ENCODE measurements around the gene OR2G3. TPM values are rescaled to one million over a fixed set of nuclear protein-coding genes. Genes with fewer than 3 reads are reported as not detected.

The OR2G3 gene
- total RNA-seq, 2 experiments from 2014 or later: not detected

DNA sequence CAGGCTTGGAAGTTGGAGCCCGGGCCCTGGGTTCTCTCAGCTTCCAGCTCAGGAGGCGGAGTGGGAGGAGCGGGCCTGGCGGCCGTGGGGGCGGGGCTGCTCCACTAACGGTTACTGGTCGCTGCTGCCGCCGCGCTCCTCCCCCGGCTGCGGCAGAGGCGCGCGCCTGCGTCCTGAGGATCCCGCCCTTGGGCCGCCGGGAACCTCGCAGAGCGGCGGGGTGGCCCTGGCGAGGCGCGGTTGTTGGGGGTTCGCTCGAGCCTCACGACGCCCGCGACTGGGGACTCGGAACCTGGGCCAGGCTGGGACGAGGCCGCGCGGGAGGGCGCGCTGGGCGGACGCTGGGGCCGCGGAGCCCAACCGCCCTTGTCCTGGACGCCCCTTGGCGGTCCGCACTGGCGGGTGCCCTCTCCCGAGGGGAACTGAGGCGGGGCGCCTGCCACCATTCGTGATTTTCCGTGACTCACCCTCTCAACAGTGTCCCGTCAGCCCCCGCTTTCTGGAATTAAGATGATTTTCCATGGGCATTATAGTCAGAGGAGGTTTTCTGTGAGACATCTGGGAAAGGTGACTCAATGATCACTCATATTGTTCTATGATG is 34.1 kb downstream of the OR2G3 start:
- ChIA-PET POLR2A (no interaction called here), CTCF (no interaction called here)
- H3K4me3 Mint-ChIP-seq: no peak overlapping the region
- H3K27me3 Mint-ChIP-seq: peaks cover 2% of the 10 kb centered on the region
- no peaks in the 10 kb centered on the region for H3K4me1 Mint-ChIP-seq
- H3K9me3 Mint-ChIP-seq: no peaks in the 10 kb centered on the region
- H3K27ac Mint-ChIP-seq: no peak overlapping the region
- DNase-seq: no peak
- no peaks in the 10 kb centered on the region for H3K36me3 Mint-ChIP-seq (ENCODE audit: low read depth)

DNA sequence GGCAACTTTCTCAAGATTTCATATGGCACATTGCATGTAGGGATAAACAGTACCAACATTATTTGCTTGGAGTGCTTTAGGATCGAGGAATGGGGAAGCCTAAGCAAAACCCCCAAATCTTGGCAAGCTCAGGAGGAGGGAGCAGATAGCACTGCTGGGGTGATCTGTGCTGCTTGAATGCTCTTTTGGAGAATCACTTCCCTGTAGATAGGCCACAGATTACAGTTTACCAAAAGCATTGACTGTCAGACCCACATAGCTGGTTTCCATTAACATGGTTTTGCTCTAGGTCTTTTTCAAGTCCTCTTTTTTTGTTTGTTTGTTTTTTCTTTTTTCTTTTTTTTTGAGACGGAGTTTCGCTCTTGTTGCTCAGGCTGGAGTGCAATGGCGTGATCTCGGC is 37.4 kb downstream of the OR2G3 start:
- POLR2A ChIA-PET: no interaction called here
- Mint-ChIP-seq H3K27ac (no peak overlapping the region), H3K4me1 (no peaks in the 10 kb centered on the region), H3K9me3 (no peaks in the 10 kb centered on the region), H3K36me3 (ENCODE audit: low read depth) (no peaks in the 10 kb centered on the region), H3K4me3 (no peak overlapping the region), H3K27me3 (peaks cover 2% of the 10 kb centered on the region)
- CTCF ChIA-PET: no interaction called here
- no peak for DNase-seq

DNA sequence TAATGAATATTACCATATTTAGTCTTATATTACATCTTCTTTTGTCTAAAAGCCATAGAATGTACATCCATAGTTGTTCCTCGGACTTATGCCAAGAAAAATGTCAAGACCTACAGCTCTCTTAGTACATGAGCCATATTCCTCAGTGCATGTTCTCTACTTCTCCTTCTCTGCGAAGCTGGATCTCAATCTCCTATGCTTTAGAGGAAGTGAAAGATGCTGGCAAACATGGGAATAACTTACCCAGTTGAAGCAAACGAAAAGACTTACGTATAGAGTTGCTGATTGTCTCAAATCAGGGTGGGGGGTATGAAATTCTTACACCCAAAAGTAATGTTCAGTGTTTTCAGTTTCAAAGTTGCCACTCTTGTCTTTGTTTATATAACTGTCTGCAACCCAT is 41.5 kb downstream of the OR2G3 start:
- no peaks in the 10 kb centered on the region for H3K9me3 Mint-ChIP-seq
- CTCF ChIA-PET: no interaction called here
- H3K27me3 Mint-ChIP-seq: no peaks in the 10 kb centered on the region
- no peaks in the 10 kb centered on the region for H3K36me3 Mint-ChIP-seq (ENCODE audit: low read depth)
- no peaks in the 10 kb centered on the region for H3K4me1 Mint-ChIP-seq
- POLR2A ChIA-PET: no interaction called here
- H3K4me3 Mint-ChIP-seq: no peak overlapping the region
- no peak overlapping the region for H3K27ac Mint-ChIP-seq
- DNase-seq: no peak

DNA sequence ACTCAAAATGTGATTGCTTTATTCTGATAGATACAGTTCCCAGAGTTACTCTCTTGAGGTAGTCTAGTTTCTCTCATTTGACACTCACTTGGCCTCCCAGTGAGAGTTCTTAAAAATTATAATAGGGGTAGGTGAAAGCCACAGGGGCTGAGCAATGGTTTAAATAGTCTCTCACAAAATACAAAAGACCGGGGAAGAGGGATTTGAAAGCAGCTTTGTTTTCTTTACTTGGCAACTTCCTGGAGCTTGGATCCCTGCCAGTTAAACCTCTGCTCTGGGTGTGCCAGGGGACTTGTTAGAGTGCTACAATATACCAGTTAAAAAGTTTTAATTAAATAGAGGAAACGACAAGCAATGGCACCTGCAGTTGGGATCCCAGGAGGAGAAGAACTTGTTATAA is 42.5 kb downstream of the OR2G3 start:
- no peak overlapping the region for H3K27ac Mint-ChIP-seq
- no peaks in the 10 kb centered on the region for H3K9me3 Mint-ChIP-seq
- DNase-seq: no peak
- H3K4me1 Mint-ChIP-seq: no peaks in the 10 kb centered on the region
- CTCF ChIA-PET: no interaction called here
- H3K4me3 Mint-ChIP-seq: no peak overlapping the region
- H3K36me3 Mint-ChIP-seq (ENCODE audit: low read depth): no peaks in the 10 kb centered on the region
- POLR2A ChIA-PET: no interaction called here
- H3K27me3 Mint-ChIP-seq: no peaks in the 10 kb centered on the region

GRCh38 chr1:247653040-247653439 is 47.7 kb downstream of the OR2G3 start:
- DNase-seq: no peak
- Mint-ChIP-seq H3K4me1 (no peaks in the 10 kb centered on the region), H3K27ac (no peak overlapping the region), H3K36me3 (ENCODE audit: low read depth) (no peaks in the 10 kb centered on the region), H3K27me3 (no peaks in the 10 kb centered on the region), H3K4me3 (no peak overlapping the region), H3K9me3 (no peaks in the 10 kb centered on the region)
- CTCF ChIA-PET: no interaction called here
- POLR2A ChIA-PET: no interaction called here

Other genes with a start within 250 kb of the OR2G3 start
- gene NLRP3, start 189.4 kb upstream of the OR2G3 start, total RNA-seq: under 1 TPM; 0.25 to 0.40 TPM
- not detected for gene OR2B11, start 147.5 kb upstream of the OR2G3 start, total RNA-seq
- not detected for gene OR2C3, start 69.1 kb upstream of the OR2G3 start, total RNA-seq
- gene GCSAML, start 56.5 kb upstream of the OR2G3 start, total RNA-seq: not detected
- not detected for gene OR2G2, start 17.2 kb upstream of the OR2G3 start, total RNA-seq
- gene OR13G1, start 74.2 kb downstream of the OR2G3 start, total RNA-seq: not detected
- not detected for gene OR6F1, start 111.1 kb downstream of the OR2G3 start, total RNA-seq
- not detected for gene OR14K1, start 133.0 kb downstream of the OR2G3 start, total RNA-seq
- gene OR14A2, start 142.6 kb downstream of the OR2G3 start, total RNA-seq: not detected
- gene OR1C1, start 155.0 kb downstream of the OR2G3 start, total RNA-seq: not detected
- not detected for gene OR14A16, start 218.5 kb downstream of the OR2G3 start, total RNA-seq
- gene OR11L1, start 236.3 kb downstream of the OR2G3 start, total RNA-seq: not detected

Measured in activated CD4-positive, alpha-beta memory T cell treated with anti-CD3 and anti-CD28 coated beads, Interleukin-2, amount 10 ng/mL, durations not matched to agents 7 days and 5 days (primary cell).